Stimulated activated CD8-positive, alpha-beta memory T cell treated with anti-CD3 and anti-CD28 coated beads, Interleukin-15, amount 100 ng/mL, for 1 hour (primary cell): ENCODE results near the gene PAGE2.
"Not testable (repeated sequence)": the region's sequence is repeated elsewhere in the genome, so short reads cannot be mapped to it uniquely, and the experiment has no call there.

Experiments used
- DNase-seq: peaks from one replicate; pipeline ENCODE4 v3.0.0-alpha.2; 2020; ENCODE audit warnings: low read depth

Gene PAGE2

DNA sequence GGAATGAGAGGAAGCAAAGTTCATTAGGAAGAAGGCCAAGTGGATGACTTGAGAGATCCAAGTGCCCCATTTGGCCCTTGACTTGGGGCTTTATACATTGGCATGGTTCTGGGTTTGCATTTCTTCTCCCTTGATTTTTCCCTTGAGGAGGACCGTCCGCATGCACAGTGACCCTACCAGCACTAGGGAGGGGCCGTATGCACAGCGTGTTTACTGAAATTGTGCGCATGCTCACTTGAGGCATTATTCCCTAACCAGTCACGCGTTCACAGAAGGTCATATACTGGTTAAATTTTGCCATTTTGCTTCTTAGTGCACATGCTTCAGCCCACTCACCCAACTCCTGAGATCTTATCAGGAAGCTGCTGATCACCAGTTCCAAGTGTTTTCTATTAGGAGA lies 35.1 kb downstream of the PAGE2 start:
- no peak for DNase-seq

DNA sequence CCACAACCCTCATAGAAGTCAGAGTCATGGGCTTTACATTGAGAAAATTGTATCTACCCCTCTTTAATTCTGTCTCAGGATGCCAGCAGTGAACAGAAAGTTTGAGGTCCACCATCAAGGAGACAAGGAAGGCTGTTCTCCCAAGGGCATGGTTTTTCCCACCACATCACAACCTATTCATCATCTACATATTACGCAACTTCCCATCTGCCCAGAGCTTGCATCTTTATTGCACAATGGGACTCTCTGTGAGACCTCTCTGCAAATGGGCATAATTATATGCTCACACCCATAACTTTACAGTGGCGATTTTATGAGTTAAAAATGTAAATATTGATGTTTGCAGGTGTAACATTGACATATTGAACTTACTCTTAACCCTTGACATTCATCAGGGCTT lies 38.9 kb downstream of the PAGE2 start:
- DNase-seq, result no peak

DNA sequence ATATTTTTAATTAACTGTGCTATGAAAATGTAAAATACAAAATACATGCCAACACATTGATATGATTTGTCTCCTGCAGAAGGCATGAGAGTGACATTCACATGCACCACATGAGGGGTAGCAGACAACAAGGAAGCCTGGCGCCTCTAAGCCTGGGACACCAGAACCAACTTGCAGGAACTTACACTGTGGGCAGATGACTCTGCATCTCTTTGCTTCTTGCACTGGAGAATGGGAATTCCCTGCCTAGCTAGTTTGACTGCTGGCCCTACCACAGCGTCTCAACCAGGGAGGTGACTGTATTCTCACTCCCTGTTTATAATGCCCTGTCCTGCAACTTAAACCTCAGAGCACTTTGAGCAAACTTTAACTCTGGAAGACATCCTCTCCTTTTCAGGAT lies 40.5 kb downstream of the PAGE2 start:
- DNase-seq, result no peak

DNA sequence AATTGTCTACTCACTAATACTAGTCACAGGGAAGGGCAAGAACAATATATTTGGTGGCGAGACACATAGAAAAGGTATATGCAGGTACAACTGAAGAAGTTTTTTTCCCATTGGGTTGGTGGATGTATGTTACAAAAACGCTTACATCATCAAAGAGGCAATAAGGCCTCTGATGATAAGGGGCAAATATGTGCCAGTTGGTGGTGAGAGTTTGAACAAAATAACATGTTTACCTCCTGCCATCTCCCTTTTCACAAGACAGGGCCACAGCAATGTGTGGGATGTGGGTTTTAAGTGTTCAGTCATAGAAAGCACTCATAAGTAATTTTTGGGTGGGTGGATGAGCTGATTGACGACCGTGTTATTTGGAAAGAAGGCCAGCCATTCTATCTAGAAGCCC lies 41.7 kb downstream of the PAGE2 start:
- no peak for DNase-seq

DNA sequence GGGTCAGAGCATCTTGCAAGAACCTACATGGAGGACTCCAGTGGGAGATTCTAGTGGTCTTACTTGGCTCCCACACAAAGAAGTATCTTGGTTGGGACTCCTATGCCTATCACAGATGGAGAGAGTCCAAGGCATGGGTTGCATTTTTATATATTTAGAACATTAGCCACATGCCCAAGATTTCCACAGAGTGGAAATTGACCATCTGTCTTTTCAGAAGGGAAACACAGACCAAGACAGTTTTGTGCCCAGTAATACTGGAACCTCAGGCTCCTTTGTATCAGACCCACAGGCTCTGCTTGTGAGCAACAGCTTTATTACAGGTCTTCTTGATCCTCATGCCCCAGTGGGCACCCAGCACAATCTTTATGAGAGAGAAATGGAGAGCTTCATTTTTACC lies 43.6 kb downstream of the PAGE2 start:
- DNase-seq, result no peak

DNA sequence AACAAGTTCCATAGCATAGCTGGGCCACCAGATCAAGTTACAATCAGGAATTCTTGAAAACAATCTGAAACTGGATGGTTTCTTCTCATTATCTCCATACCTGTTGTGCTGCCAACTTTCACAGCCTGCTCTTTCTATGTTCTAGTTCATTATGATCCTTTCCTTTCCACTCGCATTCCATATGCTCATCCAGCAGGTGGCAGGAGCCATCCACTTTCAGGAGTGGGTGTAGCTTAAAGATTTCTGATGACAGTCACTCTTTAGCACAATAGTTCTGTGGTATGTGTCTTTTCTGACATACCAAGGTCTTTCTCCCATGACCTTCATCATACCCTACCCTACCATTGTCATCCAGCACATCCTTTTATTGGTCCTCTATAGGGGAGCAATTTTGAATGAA lies 46.4 kb downstream of the PAGE2 start:
- DNase-seq, result peak; percentile 1

DNA sequence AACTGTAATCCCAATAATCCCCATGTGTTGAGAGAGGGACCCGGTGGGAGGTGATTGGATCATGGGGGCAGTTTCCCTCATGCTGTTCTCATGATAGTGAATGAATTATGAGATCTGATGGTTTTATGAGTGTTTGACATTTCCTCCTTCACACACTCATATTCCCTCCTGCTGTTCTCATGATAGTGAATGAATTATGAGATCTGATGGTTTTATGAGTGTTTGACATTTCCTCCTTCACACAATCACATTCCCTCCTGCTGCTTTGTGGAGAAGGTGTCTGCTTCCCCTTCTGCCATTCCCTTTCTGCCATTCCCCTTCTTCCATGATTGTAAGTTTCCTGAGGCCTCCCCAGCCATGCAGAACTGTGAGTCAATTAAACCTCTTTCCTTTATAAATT lies 52.0 kb downstream of the PAGE2 start:
- DNase-seq, result not testable (repeated sequence)
